CD4-positive, alpha-beta T cell treated with Interleukin-1 beta for 1 hour (primary cell): ENCODE results near the gene TXLNG.
"Not testable (repeated sequence)": the region's sequence is repeated elsewhere in the genome, so short reads cannot be mapped to it uniquely, and the experiment has no call there.

ENCODE experiments used
- DNase-seq, 2 donors: peaks; one replicate each; pipeline ENCODE4 v3.0.0-alpha.2; 2020 to 2022

Gene TXLNG

DNA sequence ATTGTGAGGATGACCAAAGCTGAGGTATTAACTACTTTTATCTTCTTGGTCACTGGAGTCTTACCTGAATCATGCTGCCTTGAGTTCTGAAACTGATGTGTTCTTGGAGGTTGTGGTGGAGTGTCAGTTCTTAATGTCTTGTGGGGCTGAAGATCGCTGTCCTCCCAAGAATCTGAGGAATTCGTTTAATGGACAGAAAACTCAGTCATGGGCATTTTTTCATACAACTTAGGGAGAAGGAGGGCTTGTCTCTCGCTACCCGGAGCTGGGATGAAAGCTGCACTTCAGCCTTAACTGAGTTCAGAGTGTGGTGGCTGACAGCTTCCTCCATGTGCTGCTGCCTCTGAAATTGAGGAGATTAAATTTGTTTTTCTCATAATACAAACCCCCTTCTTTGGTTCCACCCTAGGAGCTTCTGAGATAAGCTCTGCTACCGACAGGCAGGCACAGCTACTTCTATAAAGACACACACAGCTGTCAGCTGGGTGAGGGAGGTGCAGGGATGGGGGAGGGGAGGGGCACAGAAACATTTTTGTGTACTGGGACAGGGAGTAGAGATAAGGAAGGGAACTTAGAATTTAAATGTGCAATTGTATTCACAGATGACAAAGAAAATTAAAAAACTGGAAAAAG lies 53.1 kb downstream of the TXLNG start:
- no peak for DNase-seq

DNA sequence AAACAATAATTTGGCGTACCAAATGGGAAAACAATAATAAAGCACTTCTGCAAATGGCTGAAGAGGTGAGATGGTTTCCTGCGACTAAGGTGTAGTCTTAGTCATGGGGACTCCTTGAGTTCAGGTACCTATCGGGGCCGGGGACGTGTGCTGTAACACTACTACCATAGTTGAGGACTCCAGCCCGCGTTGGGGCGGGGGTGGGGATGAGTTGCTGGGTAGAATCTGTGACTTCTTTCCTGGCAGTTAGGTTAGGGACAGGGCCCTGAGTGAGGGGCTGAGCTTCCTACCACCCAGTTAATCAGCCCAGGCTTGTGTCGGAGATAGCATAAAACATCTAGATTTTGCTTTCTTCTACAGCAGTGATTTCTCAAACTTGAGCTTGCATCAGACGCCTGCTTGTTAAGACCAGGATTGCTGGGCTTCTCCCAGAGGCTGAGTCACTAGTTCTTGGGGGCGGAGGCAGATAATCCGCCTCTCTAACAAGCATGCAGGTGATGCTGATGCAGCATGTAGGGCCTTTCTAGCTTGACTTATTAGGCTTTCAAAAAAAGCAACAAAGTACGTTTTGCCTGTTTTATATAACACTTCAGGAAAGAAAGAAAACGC lies 53.7 kb downstream of the TXLNG start:
- DNase-seq: no peak

DNA sequence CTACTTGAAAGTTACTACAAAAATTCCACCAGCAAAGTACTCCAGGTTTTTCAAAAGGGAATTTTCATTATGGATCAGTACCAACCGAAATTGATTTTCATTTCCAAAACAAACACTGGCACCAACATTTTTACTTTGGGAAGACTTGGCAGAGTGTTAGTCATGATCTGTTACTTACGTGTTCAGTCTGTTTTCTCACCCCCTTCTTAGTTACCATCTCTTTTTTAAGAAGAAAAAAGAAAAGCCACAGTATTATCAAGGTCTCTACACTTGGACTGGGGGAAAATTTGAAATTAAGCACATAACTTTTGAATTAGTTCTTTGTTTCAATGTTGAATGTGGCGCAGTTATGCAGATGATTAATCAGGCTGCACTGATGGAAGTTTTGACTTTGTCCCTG lies 56.4 kb downstream of the TXLNG start:
- no peak for DNase-seq

DNA sequence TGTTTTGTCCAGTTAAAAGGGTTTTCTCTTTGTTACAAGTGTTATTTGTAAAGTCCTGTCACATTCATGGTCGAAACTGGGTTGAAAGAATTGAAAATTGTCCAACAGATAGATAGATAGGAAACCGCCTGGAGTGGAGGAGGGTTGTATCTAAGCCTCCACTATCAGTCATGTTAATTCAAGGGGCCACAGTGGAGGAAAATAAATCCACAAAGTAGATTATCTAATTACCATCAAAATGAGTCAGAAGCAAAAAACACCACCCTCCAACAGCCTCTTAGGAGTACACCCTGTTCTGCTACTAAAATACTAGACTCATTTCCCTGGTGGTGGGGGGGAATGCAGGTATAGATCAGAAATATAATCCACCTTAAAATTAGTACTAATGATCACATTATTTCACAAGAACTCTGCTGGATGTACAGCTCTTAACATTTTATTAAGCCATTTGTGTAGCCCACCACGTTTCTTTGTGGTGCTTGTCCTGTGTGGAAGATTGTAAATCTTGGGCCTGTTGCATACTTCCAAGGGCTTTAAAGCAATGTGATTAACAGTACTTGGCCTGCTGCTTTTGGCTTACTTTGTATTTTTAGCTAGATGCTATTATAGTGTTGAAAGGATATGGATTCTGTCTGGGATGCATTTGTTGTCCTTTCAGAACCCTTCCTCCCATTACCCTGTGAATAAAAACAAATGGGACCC lies 57.1 kb downstream of the TXLNG start:
- no peak for DNase-seq

DNA sequence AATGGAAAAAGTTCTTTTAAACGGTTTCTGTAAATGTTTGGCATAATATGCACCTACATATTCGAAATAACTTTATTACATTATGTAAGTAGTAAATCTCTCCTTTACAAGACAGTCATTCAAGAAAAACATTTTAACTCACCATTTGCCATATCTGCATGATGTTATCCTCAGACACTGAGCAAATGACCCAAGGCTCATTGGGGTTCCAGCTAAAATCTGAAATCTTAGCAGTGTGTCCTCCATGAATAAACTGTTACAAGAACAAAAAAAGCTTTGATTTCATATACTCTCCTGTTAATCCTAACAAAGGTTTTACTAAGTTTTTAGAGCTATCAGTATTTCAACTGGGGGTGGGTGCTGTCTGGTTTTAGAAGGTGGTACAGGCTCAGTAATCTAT lies 59.4 kb downstream of the TXLNG start:
- no peak for DNase-seq

DNA sequence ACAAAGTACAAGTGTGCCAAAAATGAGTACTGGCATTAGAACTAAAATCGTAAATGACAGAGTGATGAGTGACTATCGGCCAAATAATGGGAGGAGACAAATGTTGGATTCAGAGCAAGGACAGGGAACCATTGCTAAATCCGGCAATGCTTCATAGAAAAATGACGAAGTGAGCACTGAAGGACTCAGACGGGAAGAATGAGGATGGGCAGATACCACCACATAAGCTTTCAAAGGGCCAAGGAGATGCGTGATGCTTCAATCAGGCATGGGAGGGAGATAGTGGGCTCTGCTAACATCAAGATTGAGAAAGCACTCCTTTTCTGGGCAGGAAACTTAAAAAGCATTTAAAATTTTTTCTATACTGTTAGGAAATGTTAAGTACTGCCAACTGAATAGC lies 62.3 kb downstream of the TXLNG start:
- no peak for DNase-seq

DNA sequence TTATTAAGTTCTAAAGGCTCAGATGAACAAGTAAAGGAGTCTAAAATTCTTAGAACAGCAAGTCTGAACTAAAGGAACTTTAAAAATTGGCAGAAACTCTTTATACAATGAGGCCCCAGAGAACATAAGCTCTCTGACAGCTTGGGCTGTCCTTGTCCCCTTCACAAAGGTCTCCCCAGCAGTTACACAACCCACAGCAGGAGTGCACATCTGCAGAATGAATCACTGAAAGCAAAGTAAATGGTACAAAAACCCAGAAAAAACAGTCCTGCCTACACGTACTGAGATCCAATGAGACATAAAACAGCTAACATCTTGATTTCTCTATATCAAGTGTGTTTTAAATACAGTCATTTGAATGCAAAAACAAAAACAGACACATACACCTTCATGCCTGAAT lies 65.2 kb downstream of the TXLNG start:
- no peak for DNase-seq

DNA sequence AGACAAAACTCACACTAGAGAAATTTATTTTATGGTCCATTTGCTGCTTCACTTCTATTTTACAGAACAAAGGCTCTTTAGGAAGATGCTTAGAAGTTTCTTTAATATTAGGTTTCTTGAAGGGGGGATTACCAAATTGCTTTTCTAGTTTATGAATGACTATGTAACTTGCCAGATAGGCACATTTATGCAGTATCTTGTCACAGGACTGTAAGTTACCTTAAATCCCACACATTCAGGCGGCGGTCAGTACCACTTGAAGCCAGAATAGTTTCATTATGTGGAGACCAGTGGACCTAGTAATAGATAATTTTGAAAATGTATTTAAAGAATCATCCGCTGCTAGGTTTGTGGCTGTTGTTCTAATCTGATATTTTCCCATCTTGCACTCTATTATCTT lies 65.6 kb downstream of the TXLNG start:
- DNase-seq: no peak

DNA sequence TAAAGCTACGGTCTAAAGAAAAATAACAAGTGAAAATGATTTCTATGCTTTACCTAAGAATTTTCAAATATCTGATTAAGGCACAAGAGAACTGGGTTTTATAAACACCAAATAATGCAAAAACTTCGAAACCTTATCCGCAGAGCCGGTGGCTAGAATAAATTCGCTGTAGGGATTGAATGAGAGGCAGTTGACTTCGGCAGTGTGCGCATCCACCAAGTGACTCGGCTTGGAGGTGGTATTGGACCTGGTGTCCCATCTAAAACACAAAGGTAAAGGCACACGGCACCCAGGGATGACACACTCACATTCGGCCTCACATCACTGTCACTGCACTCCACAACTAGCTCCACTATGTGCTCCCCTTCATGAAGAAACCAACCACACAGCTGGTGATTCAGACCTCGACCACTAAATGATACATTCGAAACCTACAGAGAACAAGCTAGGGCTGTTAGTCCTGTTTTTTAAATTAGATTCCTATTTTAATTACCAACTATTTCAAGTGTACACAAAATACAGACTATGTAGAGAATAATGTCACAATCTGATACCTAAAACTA lies 66.4 kb downstream of the TXLNG start:
- DNase-seq: no peak

DNA sequence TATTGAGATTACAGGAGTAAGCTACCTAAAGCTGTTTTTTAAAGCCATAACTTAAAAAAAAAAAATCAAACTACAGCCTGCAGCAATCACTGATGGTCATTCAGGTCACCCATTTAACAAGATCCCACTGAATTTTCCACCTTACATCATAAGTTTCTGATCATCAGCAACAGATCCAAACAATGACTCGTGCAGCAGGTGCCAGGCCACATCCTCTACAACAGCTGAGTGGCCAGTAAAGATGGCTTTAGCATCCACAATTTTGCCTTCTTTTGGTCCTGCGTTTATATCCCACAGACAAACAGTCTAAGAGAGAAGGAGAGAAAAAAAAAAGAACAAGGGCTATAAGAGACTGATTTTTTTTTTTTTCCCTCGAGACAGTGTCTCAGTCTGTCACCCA lies 67.3 kb downstream of the TXLNG start:
- DNase-seq: no peak

DNA sequence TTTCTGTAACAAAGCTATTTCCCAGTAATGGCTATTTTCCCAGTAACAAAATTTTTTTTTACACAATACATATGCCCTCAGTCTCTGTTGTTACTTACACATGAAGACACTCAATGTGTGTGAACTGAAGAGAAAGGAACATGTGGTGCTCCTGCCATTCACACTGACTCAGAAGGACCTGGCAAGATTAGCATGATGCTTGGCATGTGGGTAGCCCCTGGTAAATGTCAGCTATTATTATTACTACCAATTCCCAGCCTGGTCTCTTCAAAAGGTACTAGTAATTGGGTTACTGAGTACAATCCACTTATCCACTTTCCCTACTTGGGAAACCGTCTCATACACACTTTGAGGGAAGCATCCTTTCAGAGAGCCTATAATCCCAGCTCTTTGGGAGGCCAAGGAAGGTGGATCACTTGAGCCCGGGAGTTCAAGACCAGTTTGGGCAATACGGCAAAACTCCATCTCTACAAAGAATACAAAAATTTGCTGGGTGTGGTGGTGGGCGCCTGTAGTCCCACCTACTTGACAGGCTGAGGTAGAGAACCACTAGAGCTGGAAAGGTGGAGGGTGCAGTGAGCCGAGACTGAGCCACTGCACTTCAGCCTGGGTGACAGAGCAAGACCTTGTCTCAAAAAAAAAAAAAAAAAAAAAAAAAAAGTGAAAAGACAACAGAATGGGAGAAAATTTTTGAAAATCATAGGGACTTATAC lies 69.3 kb downstream of the TXLNG start:
- DNase-seq: no peak

DNA sequence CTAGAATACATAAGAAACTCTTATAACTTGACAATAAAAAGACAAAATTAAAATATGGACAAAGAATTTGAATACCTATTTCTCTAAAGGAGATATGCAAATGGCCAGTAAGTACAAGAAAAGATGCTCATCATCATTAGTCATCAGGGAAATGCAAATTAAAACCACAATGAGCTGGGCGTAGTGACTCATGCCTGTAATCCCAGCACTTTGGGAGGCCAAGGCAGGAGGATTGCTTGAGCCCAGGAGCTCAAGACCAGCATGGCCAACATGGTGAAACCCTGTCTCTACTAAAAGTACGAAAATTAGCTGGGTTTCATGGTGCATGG lies 69.8 kb downstream of the TXLNG start:
- not testable (repeated sequence) for DNase-seq

DNA sequence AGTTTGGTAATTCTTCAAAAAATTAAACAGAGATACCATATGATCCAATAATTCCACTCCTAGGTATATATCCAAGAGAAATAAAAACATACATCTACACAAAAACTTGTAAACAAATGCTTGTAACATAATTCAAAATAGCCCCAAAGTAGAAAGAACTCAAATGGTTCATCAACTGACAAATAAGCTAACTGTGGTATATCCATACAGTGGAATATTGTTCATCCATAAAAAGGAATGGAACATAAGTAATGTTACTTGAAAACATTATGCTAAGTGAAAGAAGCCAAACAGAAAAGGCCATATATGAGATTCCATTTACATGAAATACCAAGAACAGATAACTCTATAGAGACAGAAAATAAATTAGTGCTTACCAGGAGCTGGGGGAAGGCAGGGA lies 70.5 kb downstream of the TXLNG start:
- no peak for DNase-seq

DNA sequence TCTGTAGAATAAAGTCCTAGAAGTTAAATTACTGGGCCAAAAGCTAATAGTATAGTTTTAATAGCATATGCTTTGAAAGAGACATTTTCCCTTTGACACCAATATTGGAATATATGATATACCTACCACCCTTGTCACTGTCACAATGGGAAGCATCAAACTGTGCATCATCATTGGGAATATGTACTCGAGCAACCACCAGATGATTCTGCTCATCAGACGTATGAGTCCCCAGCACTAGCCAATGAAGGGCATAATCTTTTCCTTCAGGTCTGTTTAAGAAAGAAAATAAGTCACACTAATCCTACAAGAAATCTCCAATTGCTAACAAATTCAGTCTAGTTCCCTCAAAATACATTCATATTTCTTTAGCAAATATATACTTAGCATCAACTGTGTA lies 76.6 kb downstream of the TXLNG start:
- DNase-seq: no peak

DNA sequence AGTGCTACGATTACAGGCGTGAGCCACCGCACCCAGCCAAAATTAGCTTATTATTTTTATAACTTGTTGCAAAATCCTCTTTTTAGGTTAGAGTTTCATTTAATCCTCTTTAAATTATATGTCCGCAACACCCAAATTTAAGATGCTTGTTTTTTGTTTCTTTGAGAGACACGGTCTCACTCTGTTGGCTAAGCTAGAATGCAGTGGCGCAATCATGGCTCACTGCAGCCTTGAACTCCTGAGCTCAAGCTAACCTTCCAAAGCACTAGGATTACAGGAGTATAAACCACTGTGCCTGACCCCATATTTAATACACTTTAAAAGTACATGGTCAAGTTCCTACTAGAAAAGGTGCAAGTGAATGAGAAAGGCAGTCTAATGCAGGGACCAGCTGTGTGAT lies 81.7 kb downstream of the TXLNG start:
- no peak for DNase-seq

DNA sequence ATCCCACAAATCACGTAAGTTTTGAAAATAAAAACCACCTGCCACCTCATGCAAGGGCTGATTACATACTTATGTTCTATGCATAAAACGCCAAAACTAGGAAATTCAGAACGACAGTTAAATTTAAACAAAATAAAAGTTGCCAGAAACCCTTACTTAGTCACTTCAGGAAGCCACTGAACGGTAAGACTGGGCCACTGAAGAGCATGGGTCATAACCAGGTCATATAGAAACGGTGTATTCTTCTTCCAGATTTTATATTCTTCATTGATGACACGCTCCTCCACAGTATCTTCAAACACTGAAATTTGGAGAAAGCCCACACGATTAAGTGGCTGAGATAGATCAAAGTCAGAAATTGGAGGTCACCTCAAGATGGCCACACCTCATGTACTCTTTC lies 82.7 kb downstream of the TXLNG start:
- no peak for DNase-seq

DNA sequence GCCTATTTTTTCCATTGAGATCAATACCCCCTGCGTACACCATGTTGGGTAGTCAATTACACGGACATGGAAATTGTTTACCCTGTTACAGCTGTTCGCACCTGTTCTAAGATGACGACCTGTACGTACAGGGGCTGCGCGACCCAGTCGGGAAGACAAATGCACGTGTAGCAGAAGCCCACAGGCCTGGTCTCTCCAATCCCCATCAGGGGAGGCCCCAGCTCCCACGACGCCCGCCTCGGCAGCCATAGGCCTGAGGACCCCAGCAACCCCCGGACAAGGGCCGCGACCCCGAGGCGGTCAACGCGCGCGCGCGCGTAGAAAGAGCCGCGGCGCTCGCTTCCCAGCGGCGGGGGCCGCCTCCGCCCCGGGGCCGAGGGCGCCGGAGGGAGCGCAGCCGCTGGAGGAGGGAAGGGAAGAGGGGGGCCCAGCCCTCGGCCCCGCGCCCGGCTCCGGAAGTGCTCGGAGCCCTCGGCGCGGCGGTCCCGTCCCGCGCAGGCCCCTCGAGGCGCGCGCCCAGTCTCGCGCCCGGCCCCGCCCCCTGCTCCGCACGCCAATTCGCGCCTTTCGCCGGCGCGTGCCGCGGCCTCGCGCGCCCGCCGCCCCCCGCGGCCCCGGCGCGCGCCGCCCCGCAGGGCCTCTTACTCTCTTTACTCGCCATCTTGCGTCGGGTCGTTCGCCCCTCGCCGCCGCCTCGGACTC lies 83.3 kb downstream of the TXLNG start:
- peak; percentile 54 to 63 for DNase-seq

DNA sequence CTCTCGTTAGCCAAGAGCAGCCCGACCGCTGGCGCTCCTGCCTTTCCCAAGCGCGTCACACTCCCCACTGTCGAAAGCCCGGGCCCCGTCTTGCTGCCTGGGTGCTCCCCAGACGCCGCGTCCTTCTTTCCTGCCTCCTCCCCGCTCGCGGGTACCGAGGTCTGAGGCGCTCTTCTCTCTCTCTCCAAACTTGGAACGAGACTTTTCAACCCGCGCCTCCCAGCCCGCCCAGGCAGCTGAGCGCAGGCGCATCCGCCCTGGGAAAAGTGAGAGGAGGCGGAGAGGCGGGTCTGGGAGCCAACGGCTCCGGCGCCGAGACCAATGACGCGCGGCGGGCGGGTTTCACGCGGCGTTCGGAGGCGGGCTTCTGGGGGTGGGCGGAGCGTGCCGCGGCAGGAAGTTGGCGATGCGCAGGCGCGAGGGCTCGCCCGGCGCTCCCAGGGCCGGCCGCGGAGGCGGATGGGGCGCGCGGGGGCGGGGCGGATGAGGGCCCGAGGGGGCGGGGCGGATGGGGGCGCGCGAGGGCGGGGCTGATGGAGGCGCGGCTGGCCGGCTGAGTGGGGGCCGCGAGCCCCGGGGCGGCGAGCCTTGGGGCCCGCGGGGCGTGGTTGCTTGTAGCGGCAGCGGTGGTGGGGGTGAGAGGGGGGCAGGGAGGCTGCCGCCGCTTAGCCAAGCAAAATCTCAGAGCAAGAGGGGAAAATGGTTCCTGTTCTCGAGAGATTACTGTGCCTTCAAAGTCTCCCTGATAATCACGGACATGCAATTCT lies 84.0 kb downstream of the TXLNG start, which contains the start of gene RBBP7:
Gene RBBP7 (minus strand): TSS at position 268 of the 767 bp plus-strand sequence. CDS start 309 bp downstream, outside the sequence.
- peak; percentile 92 to 95 for DNase-seq

DNA sequence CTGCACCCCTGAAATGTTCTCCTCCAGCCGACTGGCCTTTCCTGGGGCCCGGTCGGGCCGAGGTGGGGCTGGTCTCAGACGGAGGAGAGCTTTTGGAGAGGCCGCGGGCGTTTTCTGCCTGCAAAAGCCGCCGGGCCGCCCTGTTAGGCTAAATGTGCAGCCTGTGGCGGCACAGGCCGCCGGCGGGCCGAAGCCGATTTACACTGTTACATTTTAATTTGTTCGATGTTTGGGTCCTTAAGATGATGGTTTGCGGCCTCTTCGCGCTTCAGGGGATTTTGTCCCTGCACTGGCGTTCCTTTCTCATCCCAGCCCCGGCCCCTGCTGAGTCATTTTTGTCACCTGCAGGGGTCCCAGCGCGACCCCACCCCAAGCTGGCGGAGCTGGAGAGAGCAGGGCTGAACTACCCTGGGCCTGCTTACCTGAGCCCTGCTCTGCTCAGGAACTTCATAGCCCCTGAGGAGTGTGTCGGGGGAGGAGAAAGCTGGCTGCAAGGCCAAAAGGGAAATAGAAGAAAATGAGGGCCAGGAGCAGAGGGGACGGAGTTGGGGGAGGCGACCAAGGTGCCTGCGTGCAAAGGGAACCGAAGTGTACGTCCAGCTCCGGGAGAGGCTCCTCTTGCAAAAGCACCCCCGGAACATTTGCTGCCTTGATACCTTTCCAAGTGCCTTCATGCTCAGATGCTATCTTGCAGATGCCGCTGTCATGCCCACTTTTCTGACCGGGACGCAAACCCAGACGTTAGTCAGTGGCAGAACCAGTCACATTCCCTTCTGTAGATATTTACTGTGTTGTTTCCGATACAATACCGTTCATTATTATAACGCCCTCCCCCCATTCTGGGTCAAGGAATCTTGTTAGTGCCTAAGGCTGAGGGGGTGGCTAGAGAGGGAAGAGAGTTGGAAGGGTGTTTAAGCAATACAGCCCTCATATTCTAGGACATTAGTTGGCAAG lies 84.9 kb downstream of the TXLNG start:
- DNase-seq: no peak

DNA sequence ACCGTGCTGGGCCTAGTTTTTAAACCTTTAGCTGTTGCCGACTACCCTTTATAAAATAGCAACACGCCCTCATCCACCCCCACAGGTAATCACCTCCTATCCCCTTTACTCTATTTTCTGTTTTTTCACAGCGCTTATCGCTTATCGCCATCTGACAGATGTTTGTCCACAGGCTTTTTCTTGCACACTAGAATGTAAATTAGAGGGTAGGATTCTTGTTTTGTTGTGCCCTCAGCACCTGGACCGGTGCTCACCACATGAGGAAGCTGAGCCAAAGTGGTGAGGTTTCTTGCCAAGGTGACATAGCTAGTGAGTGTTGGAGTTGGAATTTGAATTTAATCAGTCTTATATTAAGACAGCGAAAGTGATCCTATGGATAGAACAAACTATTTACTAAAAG lies 86.8 kb downstream of the TXLNG start:
- no peak for DNase-seq
